Body of pancreas (tissue), 4 donors: ENCODE results near the gene LRRC7. TPM values are rescaled to one million over a fixed set of nuclear protein-coding genes. Genes with fewer than 3 reads are reported as not detected.

Experiments
- ATAC-seq: fragments of 150-250 bp; one replicate; pipeline ENCODE4 v1.9.1; 2016
- DNase-seq, 4 donors: peaks; one replicate each; pipeline ENCODE4 v3.0.0-alpha.2; 2019
- H3K27ac ChIP-seq, 4 donors: fragments of 200-600 bp; sonication (generic); 1 replicate in 3 of 4; 2 replicates in 1 of 4; pipeline versions ENCODE4 v1.5.1 to v1.6.1; 2016 to 2019; ENCODE audit warnings: mild to moderate bottlenecking in 1 of 4, mixed read lengths in 1 of 4, moderate library complexity in 1 of 4
- H3K27me3 ChIP-seq, 2 donors: fragments of 200-600 bp; sonication (generic); one replicate each; pipeline ENCODE4 v1.6.0; 2016; ENCODE audit warnings: mild to moderate bottlenecking in 1 of 2
- H3K36me3 ChIP-seq, 2 donors: fragments of 200-600 bp; sonication (generic); replicated peaks in 1 of 2; 2 replicates each; pipeline ENCODE4 v1.5.1; 2016; ENCODE audit warnings: low read depth in 2 of 2; ENCODE audit not compliant: insufficient read depth in 1 of 2
- H3K4me1 ChIP-seq: fragments of 200-600 bp; sonication (generic); one replicate; pipeline ENCODE4 v1.6.0; 2016
- H3K4me3 ChIP-seq, 2 donors: fragments of 200-600 bp; sonication (generic); 1 replicate in 1 of 2; 2 replicates in 1 of 2; pipeline ENCODE4 v1.5.1; 2016 to 2019
- H3K9me3 ChIP-seq, 3 donors: fragments of 200-600 bp; sonication (generic); 1 replicate in 2 of 3; 2 replicates in 1 of 3; pipeline ENCODE4 v1.5.1; 2016
- CTCF ChIP-seq, 7 experiments: fragments of 450-650 bp in 4 of 7; fragments of 200-600 bp in 3 of 7; sonication (generic) in 3 of 7; IDR thresholded peaks; one replicate each; pipeline ENCODE4 v1.5.1; 2016 to 2019; ENCODE audit warnings: antibody characterized with exemption in 7 of 7
- POLR2A ChIP-seq, 3 donors: fragments of 450-650 bp; IDR thresholded peaks; one replicate each; pipeline ENCODE4 v1.6.1; 2016; ENCODE audit warnings: antibody characterized with exemption in 3 of 3, mild to moderate bottlenecking in 2 of 3
- WGBS, 2 donors: methylation state at CpG; one replicate each; pipeline ENCODE4 v1.1.5; 2017; 5-methylcytosine and 5-hydroxymethylcytosine counted together
- intact Hi-C: fragments of 100-400 bp; cut with DNase I; formaldehyde crosslinking; loops from one replicate; pipeline ENCODE4 v1.15.1; 2023
- total RNA-seq, 2 donors: library from RNA; depleted of rRNA; stranded (reverse); fragments of >200 nt; gene quantifications; one replicate each; pipeline ENCODE4 v1.1.0, GENCODE V29; 2016

The LRRC7 gene
- total RNA-seq, 2 donors from 2014 or later: 1.3 to 2.6 TPM

GRCh38 chr1:69743146-69743545, 175.4 kb downstream of the LRRC7 start:
- H3K4me1 ChIP-seq: peaks cover under 1% of the 10 kb centered on the region
- ATAC-seq (no peak), DNase-seq (no peak)
- H3K9me3 ChIP-seq: no peaks in the 10 kb centered on the region
- WGBS, 2 donors: 59 to 61% methylated on average over 3 of the region's 3 CpGs
- no peaks in the 10 kb centered on the region for H3K36me3 ChIP-seq
- H3K27ac ChIP-seq: no peak overlapping the region
- TF ChIP-seq POLR2A (IDR thresholded peaks at IDR 0.05) (no peak), CTCF (IDR thresholded peaks at IDR 0.05) (no peak)
- H3K27me3 ChIP-seq: no peaks in the 10 kb centered on the region
- intact Hi-C loops: no loop called here
- H3K4me3 ChIP-seq: no peak overlapping the region

DNA sequence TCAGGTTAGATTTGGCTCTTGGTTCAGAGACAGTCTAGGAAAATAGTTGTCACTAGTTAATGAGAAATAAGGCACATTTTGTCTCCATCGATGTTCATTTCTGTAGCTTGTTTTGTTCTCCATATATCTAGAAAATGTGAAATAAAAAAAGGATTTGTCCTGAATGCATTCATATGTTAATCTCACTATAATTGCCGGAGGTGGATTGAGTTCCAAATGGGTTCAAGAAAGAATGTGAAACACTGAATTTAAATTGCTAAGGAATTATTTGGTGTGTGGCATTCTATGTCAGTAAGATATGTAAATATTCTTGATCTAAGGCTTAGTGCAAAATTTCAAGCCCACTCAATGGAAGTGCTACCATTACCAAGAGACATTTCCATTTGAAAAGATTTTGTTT, 176.7 kb downstream of the LRRC7 start:
- H3K4me1 ChIP-seq: no peaks in the 10 kb centered on the region
- no peaks in the 10 kb centered on the region for H3K9me3 ChIP-seq
- H3K27ac ChIP-seq: no peak overlapping the region
- no peak for DNase-seq
- H3K27me3 ChIP-seq: no peaks in the 10 kb centered on the region
- TF ChIP-seq POLR2A (IDR thresholded peaks at IDR 0.05): no peak
- no peak for TF ChIP-seq CTCF (IDR thresholded peaks at IDR 0.05)
- no peak overlapping the region for H3K4me3 ChIP-seq
- no peak for ATAC-seq
- H3K36me3 ChIP-seq: no peaks in the 10 kb centered on the region
- 78 to 87% methylated on average over 2 of the region's 2 CpGs for WGBS, 2 donors
- intact Hi-C loops: no loop called here

- no peaks in the 10 kb centered on the region for H3K9me3 ChIP-seq
- WGBS, 2 donors: 61 to 66% methylated on average over 2 of the region's 2 CpGs
- H3K4me3 ChIP-seq: no peak overlapping the region
- H3K36me3 ChIP-seq: no peaks in the 10 kb centered on the region
- intact Hi-C loops: no loop called here
- TF ChIP-seq CTCF (IDR thresholded peaks at IDR 0.05) (no peak), POLR2A (IDR thresholded peaks at IDR 0.05) (no peak)
- no peaks in the 10 kb centered on the region for H3K4me1 ChIP-seq
- no peaks in the 10 kb centered on the region for H3K27me3 ChIP-seq
- no peak overlapping the region for H3K27ac ChIP-seq
- no peak for DNase-seq
- ATAC-seq: no peak
These were observed 179.5 kb downstream of the LRRC7 start for GRCh38 chr1:69747207-69747606.

GRCh38 chr1:69750638-69751037, 182.9 kb downstream of the LRRC7 start:
- WGBS, 2 donors: 64 to 83% methylated on average over 1 of the region's 1 CpG

More at GRCh38 chr1:69750638-69751037, 182.9 kb downstream of the LRRC7 start:
- Histone ChIP-seq H3K4me3 (no peak overlapping the region), H3K27ac (no peak overlapping the region), H3K4me1 (no peaks in the 10 kb centered on the region), H3K9me3 (no peaks in the 10 kb centered on the region), H3K36me3 (no peaks in the 10 kb centered on the region), H3K27me3 (no peaks in the 10 kb centered on the region)
- no peak for DNase-seq
- no peak for ATAC-seq
- intact Hi-C loops: no loop called here
- no peak for TF ChIP-seq POLR2A (IDR thresholded peaks at IDR 0.05)
- no peak for TF ChIP-seq CTCF (IDR thresholded peaks at IDR 0.05)
